Activated CD4-positive, alpha-beta memory T cell treated with anti-CD3 and anti-CD28 coated beads for 36 hours (primary cell): ENCODE measurements around the gene RXFP2. TPM values are rescaled to one million over a fixed set of nuclear protein-coding genes. Genes with fewer than 3 reads are reported as not detected.

Experiments used
- CTCF ChIA-PET: fragments of 350-600 bp; sonication (Branson Sonifier 250); formaldehyde crosslinking; loops from one replicate; lab custom pipeline; 2021; ENCODE audit warnings: antibody characterized with exemption, inconsistent platforms; lab: Charles Lee
- POLR2A ChIA-PET: fragments of 350-600 bp; sonication (Branson Sonifier 250); formaldehyde crosslinking; loops from one replicate; lab custom pipeline; 2021; ENCODE audit warnings: antibody characterized with exemption; lab: Charles Lee
- DNase-seq: peaks from one replicate; pipeline ENCODE4 v3.0.0-alpha.2; 2020
- H3K27ac Mint-ChIP-seq: one replicate; pipeline ENCODE4 v1.8.0; 2021; ENCODE audit warnings: mixed read lengths
- H3K27me3 Mint-ChIP-seq: one replicate; pipeline ENCODE4 v1.8.0; 2021; ENCODE audit warnings: mixed read lengths
- H3K36me3 Mint-ChIP-seq: one replicate; pipeline ENCODE4 v1.8.0; 2021; ENCODE audit warnings: mixed read lengths
- H3K4me1 Mint-ChIP-seq: one replicate; pipeline ENCODE4 v1.8.0; 2021; ENCODE audit warnings: low read depth, mixed read lengths
- H3K4me3 Mint-ChIP-seq: one replicate; pipeline ENCODE4 v1.8.0; 2021; ENCODE audit warnings: mild to moderate bottlenecking, mixed read lengths
- H3K9me3 Mint-ChIP-seq: one replicate; pipeline ENCODE4 v1.8.0; 2021; ENCODE audit warnings: mixed read lengths
- intact Hi-C: fragments of 100-400 bp; cut with micrococcal nuclease; formaldehyde crosslinking; loops from one replicate; pipeline ENCODE4 v1.15.1; 2023
- total RNA-seq, 2 experiments: library from RNA; stranded (reverse); gene quantifications; one replicate each; pipeline ENCODE4 v1.2.3, GENCODE V29; 2021

Gene RXFP2
- total RNA-seq, 2 experiments from 2014 or later, result not detected

- Mint-ChIP-seq H3K9me3 (no peaks in the 10 kb centered on the region), H3K36me3 (no peaks in the 10 kb centered on the region), H3K27ac (no peak overlapping the region), H3K4me3 (no peak overlapping the region), H3K4me1 (peaks cover 2% of the 10 kb centered on the region), H3K27me3 (peaks cover 7% of the 10 kb centered on the region)
- ChIA-PET CTCF (no interaction called here), POLR2A (no interaction called here)
- intact Hi-C loops, result loop anchor here (10.0 kb wide), 1 partner anchor 512 kb away; no protein-coding TSS in a partner anchor
- no peak for DNase-seq
These were observed 8.0 kb downstream of the RXFP2 start for GRCh38 chr13:31747291-31747690.

GRCh38 chr13:31747966-31748365 is 8.6 kb downstream of the RXFP2 start:
- H3K4me3 Mint-ChIP-seq, result no peak overlapping the region
- H3K4me1 Mint-ChIP-seq, result no peaks in the 10 kb centered on the region
- ChIA-PET POLR2A (no interaction called here), CTCF (no interaction called here)
- H3K36me3 Mint-ChIP-seq, result no peaks in the 10 kb centered on the region
- intact Hi-C loops, result loop anchor here (10.0 kb wide), 1 partner anchor 513 kb away; no protein-coding TSS in a partner anchor
- H3K9me3 Mint-ChIP-seq, result no peaks in the 10 kb centered on the region
- H3K27me3 Mint-ChIP-seq, result peaks cover 7% of the 10 kb centered on the region
- no peak overlapping the region for H3K27ac Mint-ChIP-seq
- DNase-seq, result no peak

DNA sequence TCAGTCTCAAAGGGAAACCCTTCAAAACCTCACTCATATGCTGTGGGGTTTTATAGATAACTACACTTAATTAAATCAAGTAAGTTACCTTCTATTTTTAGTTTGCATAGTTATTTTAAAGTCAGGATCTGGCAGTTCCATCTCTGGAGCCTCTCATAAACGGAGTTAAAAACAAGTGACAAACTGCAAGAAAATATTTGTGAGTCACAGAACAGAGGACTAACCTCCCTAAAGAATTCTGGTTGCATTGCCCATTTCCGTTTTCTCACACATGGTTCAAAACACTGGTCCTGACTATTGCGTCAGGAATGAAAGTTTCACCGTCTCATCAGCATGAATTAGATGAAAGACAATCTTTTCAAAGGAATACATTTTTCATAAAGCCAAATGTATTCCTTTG is 10.6 kb downstream of the RXFP2 start:
- ChIA-PET CTCF (no interaction called here), POLR2A (no interaction called here)
- intact Hi-C loops, result loop anchor here (10.0 kb wide), 1 partner anchor 515 kb away; no protein-coding TSS in a partner anchor
- H3K4me1 Mint-ChIP-seq, result no peaks in the 10 kb centered on the region
- peaks cover 5% of the 10 kb centered on the region for H3K27me3 Mint-ChIP-seq
- H3K9me3 Mint-ChIP-seq, result no peaks in the 10 kb centered on the region
- no peak for DNase-seq
- H3K36me3 Mint-ChIP-seq, result no peaks in the 10 kb centered on the region
- H3K27ac Mint-ChIP-seq, result no peak overlapping the region
- H3K4me3 Mint-ChIP-seq, result no peak overlapping the region

GRCh38 chr13:31755211-31755610 is 15.9 kb downstream of the RXFP2 start:
- CTCF ChIA-PET, result no interaction called here
- Mint-ChIP-seq H3K27me3 (peaks cover 6% of the 10 kb centered on the region), H3K27ac (no peak overlapping the region), H3K9me3 (no peaks in the 10 kb centered on the region), H3K4me1 (no peaks in the 10 kb centered on the region), H3K36me3 (no peaks in the 10 kb centered on the region), H3K4me3 (no peak overlapping the region)
- intact Hi-C loops, result no loop called here
- POLR2A ChIA-PET, result no interaction called here
- DNase-seq, result no peak

GRCh38 chr13:31755803-31756212 is 16.5 kb downstream of the RXFP2 start:
- ChIA-PET POLR2A (no interaction called here), CTCF (no interaction called here)
- DNase-seq, result no peak
- Mint-ChIP-seq H3K4me1 (no peaks in the 10 kb centered on the region), H3K36me3 (no peaks in the 10 kb centered on the region), H3K4me3 (no peak overlapping the region), H3K9me3 (no peaks in the 10 kb centered on the region), H3K27ac (no peak overlapping the region), H3K27me3 (peaks cover 6% of the 10 kb centered on the region)
- intact Hi-C loops, result no loop called here

- no peak overlapping the region for H3K27ac Mint-ChIP-seq
- H3K9me3 Mint-ChIP-seq, result no peaks in the 10 kb centered on the region
- intact Hi-C loops, result no loop called here
- H3K36me3 Mint-ChIP-seq, result no peaks in the 10 kb centered on the region
- no peak for DNase-seq
- CTCF ChIA-PET, result no interaction called here
- H3K27me3 Mint-ChIP-seq, result peaks cover 6% of the 10 kb centered on the region
- POLR2A ChIA-PET, result no interaction called here
- no peaks in the 10 kb centered on the region for H3K4me1 Mint-ChIP-seq
- no peak overlapping the region for H3K4me3 Mint-ChIP-seq
These were observed 17.0 kb downstream of the RXFP2 start for GRCh38 chr13:31756346-31756745.

DNA sequence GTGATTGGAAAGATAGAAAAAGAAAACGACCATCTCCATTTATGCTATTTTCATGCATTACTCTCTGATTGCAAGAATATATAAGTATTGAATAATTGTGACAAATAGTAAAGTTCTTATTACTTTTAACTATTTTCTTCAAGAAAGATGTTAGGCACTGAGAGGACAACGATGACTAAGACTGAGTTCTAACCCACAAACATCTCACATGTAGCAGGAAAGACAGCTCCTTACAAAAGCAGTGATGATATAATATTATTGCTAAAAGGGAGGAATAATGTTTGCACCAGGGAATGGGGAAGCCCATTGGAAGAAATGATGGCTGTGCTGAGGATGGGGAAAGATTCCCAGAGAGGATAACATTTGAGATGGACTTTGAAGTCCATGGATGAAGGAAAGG is 22.6 kb downstream of the RXFP2 start:
- no peak for DNase-seq

DNA sequence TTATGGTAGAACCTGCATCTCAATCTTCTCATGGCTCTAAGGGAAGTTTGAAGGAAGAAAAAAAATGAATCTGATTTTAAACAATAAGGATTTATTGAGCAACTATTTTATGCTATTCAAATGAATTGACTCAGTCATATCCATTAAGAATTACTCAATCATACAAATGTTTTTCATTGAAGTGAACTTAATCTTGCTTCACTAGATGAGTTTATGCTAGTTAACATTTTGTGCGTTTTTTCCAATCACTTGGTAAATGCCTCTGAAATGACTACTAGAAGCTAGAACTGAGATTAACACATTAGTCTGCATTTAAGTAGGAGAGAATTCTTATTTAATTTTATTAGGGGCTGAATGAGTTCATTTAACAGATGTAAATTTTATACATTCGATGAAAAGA is 25.2 kb downstream of the RXFP2 start:
- ChIA-PET CTCF (interaction anchor here (0.6 kb wide), 1 partner anchor 310 kb away, joined by 4 read pairs; no protein-coding TSS in a partner anchor), POLR2A (no interaction called here)
- intact Hi-C loops, result no loop called here
- Mint-ChIP-seq H3K4me1 (no peaks in the 10 kb centered on the region), H3K27ac (no peak overlapping the region), H3K27me3 (no peaks in the 10 kb centered on the region), H3K4me3 (no peak overlapping the region), H3K9me3 (no peaks in the 10 kb centered on the region), H3K36me3 (no peaks in the 10 kb centered on the region)
- no peak for DNase-seq

More for the DNA sequence above, 22.6 kb downstream of the RXFP2 start:
- H3K4me1 Mint-ChIP-seq, result no peaks in the 10 kb centered on the region
- CTCF ChIA-PET, result no interaction called here
- no peak overlapping the region for H3K4me3 Mint-ChIP-seq
- intact Hi-C loops, result no loop called here
- H3K36me3 Mint-ChIP-seq, result no peaks in the 10 kb centered on the region
- no peak overlapping the region for H3K27ac Mint-ChIP-seq
- POLR2A ChIA-PET, result no interaction called here
- no peaks in the 10 kb centered on the region for H3K9me3 Mint-ChIP-seq
- peaks cover 3% of the 10 kb centered on the region for H3K27me3 Mint-ChIP-seq

DNA sequence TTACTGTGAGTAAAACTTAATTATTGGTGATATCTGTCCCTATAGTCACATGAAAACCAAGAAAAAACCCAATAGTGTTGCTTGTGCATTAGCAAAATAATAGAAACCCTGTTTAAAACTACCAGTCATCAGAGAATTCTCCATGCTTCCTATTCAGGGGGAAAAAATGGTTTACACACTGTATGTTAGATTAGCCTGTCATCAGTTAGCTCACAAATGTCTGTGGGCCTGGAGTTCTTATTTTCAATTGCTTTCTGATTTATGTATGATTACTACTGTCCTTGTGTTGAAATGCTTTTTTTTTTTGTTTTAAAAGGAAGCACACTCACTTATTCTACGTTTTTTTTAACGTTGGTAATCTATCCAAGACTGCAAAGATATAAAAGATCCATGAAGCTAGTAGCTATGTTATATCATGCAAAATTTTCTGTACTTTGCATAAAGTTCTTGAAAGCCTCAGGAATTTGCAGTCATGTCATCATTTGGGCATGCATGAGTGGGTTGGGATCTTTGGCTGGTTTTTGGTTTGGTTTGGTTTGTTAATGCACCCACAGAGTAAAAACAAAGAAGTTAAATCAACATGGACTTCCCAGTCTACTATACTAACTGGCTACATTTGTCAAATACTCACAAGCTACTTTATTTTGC is 25.9 kb downstream of the RXFP2 start:
- ChIA-PET POLR2A (no interaction called here), CTCF (interaction anchor here (0.6 kb wide), 1 partner anchor 309 kb away, joined by 4 read pairs; no protein-coding TSS in a partner anchor)
- no peak overlapping the region for H3K4me3 Mint-ChIP-seq
- no peaks in the 10 kb centered on the region for H3K27me3 Mint-ChIP-seq
- H3K27ac Mint-ChIP-seq, result no peak overlapping the region
- intact Hi-C loops, result no loop called here
- no peaks in the 10 kb centered on the region for H3K4me1 Mint-ChIP-seq
- DNase-seq, result no peak
- no peaks in the 10 kb centered on the region for H3K36me3 Mint-ChIP-seq
- no peaks in the 10 kb centered on the region for H3K9me3 Mint-ChIP-seq

- no peak for DNase-seq
- CTCF ChIA-PET, result no interaction called here
- no peak overlapping the region for H3K27ac Mint-ChIP-seq
- no peaks in the 10 kb centered on the region for H3K4me1 Mint-ChIP-seq
- no peaks in the 10 kb centered on the region for H3K27me3 Mint-ChIP-seq
- intact Hi-C loops, result no loop called here
- no peaks in the 10 kb centered on the region for H3K36me3 Mint-ChIP-seq
- H3K9me3 Mint-ChIP-seq, result no peaks in the 10 kb centered on the region
- no peak overlapping the region for H3K4me3 Mint-ChIP-seq
- POLR2A ChIA-PET, result no interaction called here
These were observed 28.0 kb downstream of the RXFP2 start for GRCh38 chr13:31767175-31767900.

GRCh38 chr13:31768351-31768750 is 29.0 kb downstream of the RXFP2 start:
- no peaks in the 10 kb centered on the region for H3K36me3 Mint-ChIP-seq
- DNase-seq, result no peak
- H3K9me3 Mint-ChIP-seq, result no peaks in the 10 kb centered on the region
- H3K27me3 Mint-ChIP-seq, result no peaks in the 10 kb centered on the region
- H3K4me3 Mint-ChIP-seq, result no peak overlapping the region
- ChIA-PET POLR2A (no interaction called here), CTCF (no interaction called here)
- H3K4me1 Mint-ChIP-seq, result peaks cover 4% of the 10 kb centered on the region
- H3K27ac Mint-ChIP-seq, result no peak overlapping the region
- intact Hi-C loops, result no loop called here

- intact Hi-C loops, result no loop called here
- H3K36me3 Mint-ChIP-seq, result no peaks in the 10 kb centered on the region
- peaks cover 13% of the 10 kb centered on the region for H3K4me1 Mint-ChIP-seq
- no peak overlapping the region for H3K4me3 Mint-ChIP-seq
- ChIA-PET POLR2A (no interaction called here), CTCF (no interaction called here)
- no peak for DNase-seq
- H3K27me3 Mint-ChIP-seq, result no peaks in the 10 kb centered on the region
- no peak overlapping the region for H3K27ac Mint-ChIP-seq
- no peaks in the 10 kb centered on the region for H3K9me3 Mint-ChIP-seq
These were observed 30.2 kb downstream of the RXFP2 start for GRCh38 chr13:31769575-31769974.

DNA sequence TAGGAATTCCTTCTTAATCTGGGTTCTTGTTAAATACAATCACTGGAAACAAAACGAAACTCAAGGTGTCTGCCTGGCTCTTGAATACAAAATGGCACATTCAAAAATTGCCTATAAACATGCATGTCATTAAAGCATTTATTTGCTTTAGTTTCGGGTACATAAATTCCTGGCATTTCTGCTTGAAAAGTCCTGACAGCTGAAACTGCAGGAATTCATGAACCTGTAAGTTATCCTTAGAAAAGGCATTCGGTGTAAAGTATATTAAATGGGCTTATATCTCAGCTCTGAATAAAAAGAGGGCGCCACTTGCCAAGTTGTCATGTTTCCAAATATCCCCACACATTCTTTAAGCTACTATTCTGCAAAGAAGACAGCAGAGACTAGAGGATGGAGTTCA is 32.9 kb downstream of the RXFP2 start:
- DNase-seq, result no peak
- Mint-ChIP-seq H3K4me3 (no peak overlapping the region), H3K4me1 (peaks cover 13% of the 10 kb centered on the region), H3K36me3 (no peaks in the 10 kb centered on the region), H3K27ac (no peak overlapping the region), H3K9me3 (no peaks in the 10 kb centered on the region), H3K27me3 (no peaks in the 10 kb centered on the region)
- POLR2A ChIA-PET, result no interaction called here
- CTCF ChIA-PET, result no interaction called here
- intact Hi-C loops, result no loop called here
